HEK293 (cell line): ENCODE measurements around the gene PPP4C.
A peak's percentile ranks its signal among the peaks of the same experiment; 100 is the strongest.

Experiments used
- CTCF ChIA-PET: fragments of 350-600 bp; formaldehyde crosslinking; extraction: SDS; loops from one replicate; lab custom pipeline; 2021; ENCODE audit warnings: antibody characterized with exemption; lab: Yijun Ruan, JAX
- POLR2A ChIA-PET: fragments of 300-600 bp; formaldehyde crosslinking; extraction: SDS; loops from one replicate; lab custom pipeline; 2020; ENCODE audit warnings: antibody characterized with exemption, inconsistent platforms; lab: Yijun Ruan, JAX
- H3K27ac ChIP-seq: fragments of 200-500 bp; sonication (Bioruptor generic); 2 replicates; pipeline ENCODE4 v1.5.1; 2014; ENCODE audit warnings: low read depth, low read length, control low read depth, inconsistent platforms; ENCODE audit errors: extremely low read depth
- H3K36me3 ChIP-seq, 2 experiments: fragments of 200-500 bp in 1 of 2; sonication (Bioruptor generic) in 1 of 2; 1 replicate in 1 of 2; 2 replicates in 1 of 2; pipeline ENCODE4 v1.5.1; 2014 to 2017; ENCODE audit warnings: inconsistent platforms in 2 of 2, low read length in 2 of 2; ENCODE audit not compliant: control insufficient read depth in 2 of 2, insufficient read depth in 1 of 2
- H3K4me1 ChIP-seq: fragments of 200-500 bp; sonication (Bioruptor generic); 2 replicates; pipeline ENCODE4 v1.5.1; 2014; ENCODE audit warnings: mild to moderate bottlenecking, low read length, inconsistent platforms; ENCODE audit not compliant: control insufficient read depth, insufficient read depth
- H3K4me3 ChIP-seq: 2 replicates; pipeline ENCODE4 v1.5.1; 2011; ENCODE audit warnings: low read depth, mild to moderate bottlenecking, control low read depth, low read length, moderate library complexity
- H3K9me3 ChIP-seq: fragments of 200-500 bp; sonication (Bioruptor generic); 2 replicates; pipeline ENCODE4 v1.5.1; 2014; ENCODE audit warnings: low read depth, low read length, inconsistent platforms; ENCODE audit not compliant: control insufficient read depth, insufficient read depth
- GLIS1 ChIP-seq: fragments of 450-650 bp; formaldehyde crosslinking; IDR thresholded peaks from 2 replicates; pipeline ENCODE4 v1.5.1; 2016; ENCODE audit warnings: missing biosample characterization, missing genetic modification characterization
- KLF10 ChIP-seq: fragments of 450-650 bp; IDR thresholded peaks from 2 replicates; pipeline ENCODE4 v1.5.1; 2018; ENCODE audit warnings: missing biosample characterization, mild to moderate bottlenecking, missing genetic modification characterization
- KLF9 ChIP-seq: fragments of 450-650 bp; formaldehyde crosslinking; IDR thresholded peaks from 2 replicates; pipeline ENCODE4 v1.5.1; 2016; ENCODE audit warnings: missing biosample characterization, missing genetic modification characterization, low read depth
- SP7 ChIP-seq: fragments of 450-650 bp; formaldehyde crosslinking; IDR thresholded peaks from 2 replicates; pipeline ENCODE4 v1.5.1; 2016; ENCODE audit warnings: missing biosample characterization, missing genetic modification characterization
- ZBTB8A ChIP-seq: fragments of 450-650 bp; formaldehyde crosslinking; IDR thresholded peaks from 2 replicates; pipeline ENCODE4 v1.5.1; 2016; ENCODE audit warnings: missing biosample characterization, missing genetic modification characterization
- ZEB2 ChIP-seq: fragments of 450-650 bp; formaldehyde crosslinking; IDR thresholded peaks from 2 replicates; pipeline ENCODE4 v1.5.1; 2016; ENCODE audit warnings: missing biosample characterization, missing genetic modification characterization
- ZNF138 ChIP-seq: fragments of 450-650 bp; formaldehyde crosslinking; IDR thresholded peaks from 2 replicates; pipeline ENCODE4 v1.5.1; 2016; ENCODE audit warnings: missing biosample characterization, missing genetic modification characterization, borderline replicate concordance
- ZNF16 ChIP-seq: fragments of 450-650 bp; formaldehyde crosslinking; IDR thresholded peaks from 2 replicates; pipeline ENCODE4 v1.5.1; 2016; ENCODE audit warnings: low read depth, missing biosample characterization, missing genetic modification characterization
- ZNF2 ChIP-seq: fragments of 450-650 bp; formaldehyde crosslinking; IDR thresholded peaks from 2 replicates; pipeline ENCODE4 v1.5.1; 2016; ENCODE audit warnings: missing biosample characterization, missing genetic modification characterization
- ZNF266 ChIP-seq: fragments of 450-650 bp; formaldehyde crosslinking; IDR thresholded peaks from 2 replicates; pipeline ENCODE4 v1.5.1; 2016; ENCODE audit warnings: missing biosample characterization, missing genetic modification characterization, low read depth
- ZNF335 ChIP-seq: fragments of 450-650 bp; formaldehyde crosslinking; conservative IDR thresholded peaks from 2 replicates; pipeline ENCODE4 v1.5.1; 2016; ENCODE audit warnings: missing biosample characterization, missing genetic modification characterization
- ZNF354C ChIP-seq: fragments of 450-650 bp; formaldehyde crosslinking; IDR thresholded peaks from 2 replicates; pipeline ENCODE4 v1.5.1; 2016; ENCODE audit warnings: missing biosample characterization, missing genetic modification characterization, low read depth, borderline replicate concordance
- ZNF394 ChIP-seq: fragments of 450-650 bp; formaldehyde crosslinking; IDR thresholded peaks from 2 replicates; pipeline ENCODE4 v1.5.1; 2016; ENCODE audit warnings: missing biosample characterization, missing genetic modification characterization, mild to moderate bottlenecking, moderate library complexity, borderline replicate concordance
- ZNF423 ChIP-seq: fragments of 450-650 bp; formaldehyde crosslinking; IDR thresholded peaks from 2 replicates; pipeline ENCODE4 v1.5.1; 2016; ENCODE audit warnings: missing biosample characterization, missing genetic modification characterization
- ZNF48 ChIP-seq: fragments of 450-650 bp; formaldehyde crosslinking; IDR thresholded peaks from 2 replicates; pipeline ENCODE4 v1.5.1; 2016; ENCODE audit warnings: missing biosample characterization, missing genetic modification characterization
- ZNF501 ChIP-seq: fragments of 450-650 bp; formaldehyde crosslinking; IDR thresholded peaks from 2 replicates; pipeline ENCODE4 v1.5.1; 2016; ENCODE audit warnings: missing biosample characterization, missing genetic modification characterization
- ZNF549 ChIP-seq: fragments of 450-650 bp; IDR thresholded peaks from 2 replicates; pipeline ENCODE4 v1.5.1; 2018; ENCODE audit warnings: missing biosample characterization, missing genetic modification characterization, mild to moderate bottlenecking, inconsistent platforms, moderate library complexity
- ZNF660 ChIP-seq: fragments of 450-650 bp; IDR thresholded peaks from 2 replicates; pipeline ENCODE4 v1.5.1; 2018; ENCODE audit warnings: missing biosample characterization, mild to moderate bottlenecking, missing genetic modification characterization
- ZSCAN30 ChIP-seq: fragments of 450-650 bp; IDR thresholded peaks from 2 replicates; pipeline ENCODE4 v1.5.1; 2018; ENCODE audit warnings: missing biosample characterization, mild to moderate bottlenecking, missing genetic modification characterization, moderate library complexity
- TF ChIP-seq, protein P1 (sequence below): fragments of 450-650 bp; formaldehyde crosslinking; IDR thresholded peaks from 2 replicates; pipeline ENCODE4 v1.5.1; 2016; ENCODE audit warnings: missing biosample characterization, missing genetic modification characterization
- TF ChIP-seq, protein P2 (sequence below): fragments of 450-650 bp; formaldehyde crosslinking; IDR thresholded peaks from 2 replicates; pipeline ENCODE4 v1.5.1; 2016; ENCODE audit warnings: missing biosample characterization, missing genetic modification characterization
- TF ChIP-seq, protein P3 (sequence below): fragments of 450-650 bp; formaldehyde crosslinking; IDR thresholded peaks from 2 replicates; pipeline ENCODE4 v1.5.1; 2016; ENCODE audit warnings: missing biosample characterization, missing genetic modification characterization
- TF ChIP-seq, protein P4 (sequence below): fragments of 450-650 bp; formaldehyde crosslinking; IDR thresholded peaks from 2 replicates; pipeline ENCODE4 v1.5.1; 2016; ENCODE audit warnings: missing biosample characterization, missing genetic modification characterization
- TF ChIP-seq, protein P5 (sequence below): fragments of 450-650 bp; formaldehyde crosslinking; IDR thresholded peaks from 2 replicates; pipeline ENCODE4 v1.5.1; 2016; ENCODE audit warnings: missing biosample characterization, missing genetic modification characterization

PPP4C gene

DNA sequence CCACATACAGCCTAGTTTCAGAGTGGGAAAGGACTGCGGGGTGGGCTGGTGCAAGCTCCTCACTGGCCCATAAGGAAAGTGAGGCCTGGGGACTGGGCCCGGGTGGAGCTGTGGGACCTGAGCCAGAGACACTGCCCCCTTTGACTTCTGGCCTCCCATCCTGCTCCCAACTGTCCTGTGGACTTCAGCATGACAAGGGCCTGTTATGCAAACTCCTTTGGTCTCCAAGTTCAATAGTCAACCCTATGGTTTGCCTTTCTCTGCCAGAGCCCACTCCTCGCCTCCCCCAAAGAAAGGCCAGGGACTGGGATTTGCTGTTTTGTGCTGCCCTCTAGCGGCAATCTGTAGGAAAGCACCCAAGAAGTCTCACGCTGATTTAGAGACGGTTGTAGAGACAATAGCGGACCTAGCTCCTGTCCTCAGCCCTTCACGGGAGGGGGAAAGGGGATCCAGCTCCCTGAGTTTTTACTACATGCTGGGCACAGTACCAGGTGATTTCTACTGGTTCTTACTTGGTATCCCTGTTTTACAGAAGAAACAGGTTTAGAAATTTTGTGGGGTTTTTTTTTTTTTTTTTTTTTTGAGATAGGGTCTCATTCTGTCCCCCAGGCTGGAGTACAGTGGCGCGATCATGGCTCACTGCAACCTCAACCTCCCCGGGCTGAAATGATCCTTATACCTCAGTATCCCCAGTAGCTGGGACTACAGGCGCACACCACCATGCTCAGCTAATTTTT is 43.5 kb upstream of the PPP4C start (continued):
- peak; percentile 16; the same call in 1 of the 2 replicates for TF ChIP-seq GLIS1 (tag by site-specific recombination)
- no peak for TF ChIP-seq ZNF423
- TF ChIP-seq ZNF660 (tag by site-specific recombination) = peak; percentile 82
- TF ChIP-seq KLF10 = 0 out of 2 replicates have a peak, but pooled peaks have one; percentile 25
- 0 out of 2 replicates have a peak, but pooled peaks have one; percentile 29 for TF ChIP-seq ZEB2 (tag by site-specific recombination)
- 0 out of 2 replicates have a peak, but pooled peaks have one; percentile 10 for TF ChIP-seq KLF9 (tag by site-specific recombination)
- TF ChIP-seq ZNF2 (tag by site-specific recombination) = peak; percentile 69; the same call in 1 of the 2 replicates
- TF ChIP-seq SP7 (tag by site-specific recombination) = peak; percentile 35
- no peak for TF ChIP-seq ZNF16 (tag by site-specific recombination)
- TF ChIP-seq, protein P1, sequence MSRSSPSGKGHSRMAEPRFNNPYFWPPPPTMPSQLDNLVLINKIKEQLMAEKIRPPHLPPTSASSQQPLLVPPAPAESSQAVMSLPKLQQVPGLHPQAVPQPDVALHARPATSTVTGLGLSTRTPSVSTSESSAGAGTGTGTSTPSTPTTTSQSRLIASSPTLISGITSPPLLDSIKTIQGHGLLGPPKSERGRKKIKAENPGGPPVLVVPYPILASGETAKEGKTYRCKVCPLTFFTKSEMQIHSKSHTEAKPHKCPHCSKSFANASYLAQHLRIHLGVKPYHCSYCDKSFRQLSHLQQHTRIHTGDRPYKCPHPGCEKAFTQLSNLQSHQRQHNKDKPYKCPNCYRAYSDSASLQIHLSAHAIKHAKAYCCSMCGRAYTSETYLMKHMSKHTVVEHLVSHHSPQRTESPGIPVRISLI (tag by site-specific recombination) = peak; percentile 91
- no peak for TF ChIP-seq ZNF48 (tag by site-specific recombination)
- TF ChIP-seq, protein P2, sequence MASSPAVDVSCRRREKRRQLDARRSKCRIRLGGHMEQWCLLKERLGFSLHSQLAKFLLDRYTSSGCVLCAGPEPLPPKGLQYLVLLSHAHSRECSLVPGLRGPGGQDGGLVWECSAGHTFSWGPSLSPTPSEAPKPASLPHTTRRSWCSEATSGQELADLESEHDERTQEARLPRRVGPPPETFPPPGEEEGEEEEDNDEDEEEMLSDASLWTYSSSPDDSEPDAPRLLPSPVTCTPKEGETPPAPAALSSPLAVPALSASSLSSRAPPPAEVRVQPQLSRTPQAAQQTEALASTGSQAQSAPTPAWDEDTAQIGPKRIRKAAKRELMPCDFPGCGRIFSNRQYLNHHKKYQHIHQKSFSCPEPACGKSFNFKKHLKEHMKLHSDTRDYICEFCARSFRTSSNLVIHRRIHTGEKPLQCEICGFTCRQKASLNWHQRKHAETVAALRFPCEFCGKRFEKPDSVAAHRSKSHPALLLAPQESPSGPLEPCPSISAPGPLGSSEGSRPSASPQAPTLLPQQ (tag by site-specific recombination) = no peak
- TF ChIP-seq, protein P3, sequence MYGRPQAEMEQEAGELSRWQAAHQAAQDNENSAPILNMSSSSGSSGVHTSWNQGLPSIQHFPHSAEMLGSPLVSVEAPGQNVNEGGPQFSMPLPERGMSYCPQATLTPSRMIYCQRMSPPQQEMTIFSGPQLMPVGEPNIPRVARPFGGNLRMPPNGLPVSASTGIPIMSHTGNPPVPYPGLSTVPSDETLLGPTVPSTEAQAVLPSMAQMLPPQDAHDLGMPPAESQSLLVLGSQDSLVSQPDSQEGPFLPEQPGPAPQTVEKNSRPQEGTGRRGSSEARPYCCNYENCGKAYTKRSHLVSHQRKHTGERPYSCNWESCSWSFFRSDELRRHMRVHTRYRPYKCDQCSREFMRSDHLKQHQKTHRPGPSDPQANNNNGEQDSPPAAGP (tag by site-specific recombination) = 0 out of 2 replicates have a peak, but pooled peaks have one; percentile 64
- peak; percentile 36; the same call in 1 of the 2 replicates for TF ChIP-seq ZNF335 (tag by site-specific recombination)

DNA sequence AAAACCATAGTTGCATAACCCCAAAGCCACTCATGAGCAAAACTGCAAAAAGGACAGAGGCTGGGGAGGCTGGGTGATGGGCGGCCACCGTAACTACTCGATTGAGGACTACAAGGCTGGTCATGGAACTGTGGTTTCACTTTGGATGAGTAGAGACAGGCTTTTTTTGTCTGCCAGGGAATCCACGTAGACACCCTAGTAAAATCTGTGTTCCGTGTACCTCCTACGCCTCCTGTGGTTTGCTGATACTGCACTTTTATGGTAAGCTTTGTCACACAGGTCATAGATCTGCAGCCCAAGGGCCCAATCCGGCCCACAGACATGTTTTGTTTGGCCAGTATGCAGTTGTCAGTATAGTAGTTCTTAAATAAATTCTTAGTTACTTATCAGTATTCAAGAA is 42.5 kb upstream of the PPP4C start:
- Histone ChIP-seq H3K4me1 (no peaks in the 10 kb centered on the region), H3K36me3 (no peaks in the 10 kb centered on the region), H3K4me3 (no peak overlapping the region), H3K9me3 (no peaks in the 10 kb centered on the region), H3K27ac (no peak overlapping the region)
- POLR2A ChIA-PET = no interaction called here
- CTCF ChIA-PET = interaction anchor here (0.7 to 2.1 kb wide), 16 partner anchors 8 to 907 kb away, joined by 3 to 11 read pairs (median 4); partner anchors contain the start of genes C16orf92, HIRIP3, INO80E and PAGR1
- TF ChIP-seq, protein P1 (tag by site-specific recombination) = no peak
- TF ChIP-seq, protein P2 (tag by site-specific recombination) = no peak
- TF ChIP-seq ZNF501 (no peak), ZNF354C (tag by site-specific recombination) (no peak), ZNF266 (tag by site-specific recombination) (no peak), ZNF549 (tag by site-specific recombination) (no peak), ZNF394 (tag by site-specific recombination) (no peak), ZNF138 (tag by site-specific recombination) (no peak), ZBTB8A (tag by site-specific recombination) (no peak), ZSCAN30 (tag by site-specific recombination) (no peak)
- TF ChIP-seq, protein P4, sequence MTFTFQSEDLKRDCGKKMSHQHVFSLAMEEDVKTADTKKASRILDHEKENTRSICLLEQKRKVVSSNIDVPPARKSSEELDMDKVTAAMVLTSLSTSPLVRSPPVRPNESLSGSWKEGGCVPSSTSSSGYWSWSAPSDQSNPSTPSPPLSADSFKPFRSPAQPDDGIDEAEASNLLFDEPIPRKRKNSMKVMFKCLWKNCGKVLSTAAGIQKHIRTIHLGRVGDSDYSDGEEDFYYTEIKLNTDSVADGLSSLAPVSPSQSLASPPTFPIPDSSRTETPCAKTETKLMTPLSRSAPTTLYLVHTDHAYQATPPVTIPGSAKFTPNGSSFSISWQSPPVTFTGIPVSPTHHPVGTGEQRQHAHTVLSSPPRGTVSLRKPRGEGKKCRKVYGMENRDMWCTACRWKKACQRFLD = no peak
- TF ChIP-seq, protein P5, sequence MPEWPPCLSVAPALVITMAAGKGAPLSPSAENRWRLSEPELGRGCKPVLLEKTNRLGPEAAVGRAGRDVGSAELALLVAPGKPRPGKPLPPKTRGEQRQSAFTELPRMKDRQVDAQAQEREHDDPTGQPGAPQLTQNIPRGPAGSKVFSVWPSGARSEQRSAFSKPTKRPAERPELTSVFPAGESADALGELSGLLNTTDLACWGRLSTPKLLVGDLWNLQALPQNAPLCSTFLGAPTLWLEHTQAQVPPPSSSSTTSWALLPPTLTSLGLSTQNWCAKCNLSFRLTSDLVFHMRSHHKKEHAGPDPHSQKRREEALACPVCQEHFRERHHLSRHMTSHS (tag by site-specific recombination) = no peak
